CD1c-positive myeloid dendritic cell (primary cell): ENCODE results near the gene SLC35F4.
"Not testable (repeated sequence)": the region's sequence is repeated elsewhere in the genome, so short reads cannot be mapped to it uniquely, and the experiment has no call there.

Experiments used
- DNase-seq: peaks from one replicate; pipeline ENCODE4 v3.0.0-alpha.2; 2016; ENCODE audit errors: extremely low spot score

SLC35F4 gene

DNA sequence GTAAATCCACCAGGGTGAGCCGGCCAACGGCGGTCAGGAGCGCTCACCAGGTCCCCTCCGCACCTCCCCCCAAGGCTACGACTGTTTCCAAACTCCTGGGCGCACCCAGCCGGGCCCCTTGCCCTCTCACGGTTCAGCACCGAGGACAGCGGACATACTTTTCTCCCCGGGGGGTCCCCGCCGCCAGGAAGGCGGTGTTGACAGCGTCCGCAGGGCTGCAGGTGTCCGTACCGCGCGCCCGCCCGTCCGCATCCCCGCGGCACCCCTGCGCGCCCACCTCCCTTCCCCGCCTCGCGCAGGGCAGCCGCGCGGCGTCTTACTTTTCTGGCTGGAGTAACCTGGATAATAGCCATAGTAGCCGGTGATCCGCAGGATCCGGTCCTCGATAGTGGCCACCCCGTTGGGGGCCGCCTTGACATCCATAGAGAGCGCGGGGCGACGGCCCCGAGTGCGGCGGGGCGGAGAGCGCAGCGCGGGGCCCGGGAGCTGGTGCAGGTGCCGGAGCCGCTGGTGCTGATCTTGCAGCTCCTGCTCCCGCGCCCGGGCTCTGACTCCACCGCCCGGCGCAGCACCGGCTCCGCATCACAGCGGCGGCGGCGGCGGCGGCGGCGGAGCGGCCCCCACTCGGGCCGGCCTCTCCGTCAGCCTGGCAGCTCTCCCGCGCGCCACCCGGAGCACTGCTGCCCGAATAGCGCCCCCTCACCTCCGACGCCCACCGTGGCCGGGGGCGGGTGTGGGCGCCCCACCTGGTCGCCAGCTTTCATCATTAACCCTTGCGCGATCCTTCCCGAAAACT is at the start of gene SLC35F4:
Gene SLC35F4, minus strand, starts transcription at position 690 of the 796 bp plus-strand sequence.
- no peak for DNase-seq

DNA sequence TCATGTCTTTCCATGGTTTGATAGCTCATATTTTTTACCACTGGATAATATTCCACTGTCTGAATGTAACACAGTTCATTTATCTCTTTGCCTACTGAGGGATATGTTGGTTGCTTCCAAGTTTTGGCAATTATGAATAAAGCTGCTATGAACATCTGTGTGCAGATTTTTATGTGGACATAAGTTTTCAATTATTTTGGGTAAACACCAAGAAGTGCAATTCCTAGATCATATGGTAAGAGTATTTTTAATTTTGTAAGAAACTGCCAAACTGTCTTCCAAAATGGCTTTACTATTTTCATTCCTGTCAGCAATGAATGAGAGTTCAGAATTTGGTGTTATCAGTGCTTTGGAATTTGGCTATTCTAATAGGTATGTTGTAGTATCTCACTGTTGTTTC is 43.7 kb upstream of the SLC35F4 start:
- no peak for DNase-seq

DNA sequence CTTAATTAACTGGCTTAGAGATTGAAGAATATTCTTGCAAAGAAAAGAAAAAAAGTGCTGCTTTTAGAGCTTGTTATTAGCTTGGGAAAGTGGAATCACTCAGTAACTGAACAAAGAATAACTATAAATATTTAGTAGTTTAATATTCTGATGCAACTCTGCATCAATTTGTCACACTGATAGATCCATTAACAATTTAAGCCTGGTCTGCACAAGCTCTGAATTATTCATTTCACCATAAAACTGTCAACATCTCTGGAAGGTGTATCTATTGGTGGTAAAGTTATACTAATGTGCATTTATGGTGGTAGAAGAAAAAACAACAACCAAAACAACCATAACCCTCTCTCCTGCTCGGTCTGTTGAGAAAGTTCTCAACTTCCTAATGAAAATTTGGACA is 38.1 kb upstream of the SLC35F4 start:
- no peak for DNase-seq

DNA sequence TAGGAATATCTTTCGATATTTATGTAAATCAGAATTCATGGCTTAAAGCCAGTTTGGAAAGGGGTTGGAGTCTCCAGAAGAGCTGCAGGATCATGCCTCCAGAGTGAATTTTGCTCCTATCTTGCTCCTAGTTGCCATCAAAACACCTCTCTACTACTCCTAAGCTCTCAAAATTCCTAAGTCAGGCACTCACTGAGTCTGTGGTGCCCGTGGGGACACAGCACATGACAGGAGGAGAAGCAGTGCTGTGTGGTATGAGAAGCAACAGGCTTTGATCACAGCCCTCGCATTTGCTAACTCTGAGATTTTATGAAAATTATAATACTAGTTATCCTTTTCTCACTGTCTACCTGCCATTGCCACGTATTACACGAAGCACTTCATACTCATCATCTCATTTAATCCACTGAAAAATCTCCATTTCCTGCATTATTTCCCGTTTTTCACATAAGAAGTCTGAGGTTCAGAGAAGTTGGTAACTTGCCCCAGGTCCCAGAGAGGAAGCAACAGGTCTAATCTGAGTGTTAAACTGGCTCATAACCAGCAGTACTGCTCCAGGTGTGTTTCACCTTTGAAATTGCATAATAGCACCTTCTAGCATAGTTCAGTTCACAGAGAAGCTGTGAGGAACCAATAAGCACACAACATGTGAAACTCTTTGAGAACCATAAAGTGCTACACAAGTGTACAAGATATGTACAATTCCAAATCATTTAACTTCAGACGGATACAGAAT is 33.1 kb upstream of the SLC35F4 start:
- no peak for DNase-seq

DNA sequence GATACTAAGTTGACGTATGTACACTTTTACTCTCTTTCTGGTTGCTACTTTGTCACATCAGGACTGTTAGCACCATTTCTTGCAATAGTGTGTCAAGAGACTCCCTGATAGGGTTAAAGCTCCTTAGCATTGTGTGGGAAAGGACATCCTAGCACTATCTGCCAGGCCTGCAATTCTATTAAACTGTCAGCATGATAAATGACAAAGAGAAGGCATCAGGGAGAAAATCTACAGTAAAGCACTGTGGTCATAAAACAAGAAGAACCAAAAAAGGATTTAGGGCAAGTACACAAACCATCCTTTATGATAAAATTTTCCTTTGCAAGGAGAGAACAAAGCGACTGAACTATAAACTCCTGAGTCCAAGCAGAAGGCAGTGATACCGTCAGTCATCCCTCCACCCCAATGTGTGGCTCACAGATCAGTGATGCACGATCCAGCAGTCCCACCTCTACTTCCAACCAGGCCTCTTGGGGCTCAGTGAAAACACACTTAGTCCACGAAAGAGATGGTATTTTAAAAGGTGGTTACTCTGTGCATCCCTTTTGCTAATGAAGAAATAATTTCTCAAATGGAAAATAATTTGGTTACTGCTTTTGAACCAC is 31.4 kb upstream of the SLC35F4 start:
- no peak for DNase-seq

DNA sequence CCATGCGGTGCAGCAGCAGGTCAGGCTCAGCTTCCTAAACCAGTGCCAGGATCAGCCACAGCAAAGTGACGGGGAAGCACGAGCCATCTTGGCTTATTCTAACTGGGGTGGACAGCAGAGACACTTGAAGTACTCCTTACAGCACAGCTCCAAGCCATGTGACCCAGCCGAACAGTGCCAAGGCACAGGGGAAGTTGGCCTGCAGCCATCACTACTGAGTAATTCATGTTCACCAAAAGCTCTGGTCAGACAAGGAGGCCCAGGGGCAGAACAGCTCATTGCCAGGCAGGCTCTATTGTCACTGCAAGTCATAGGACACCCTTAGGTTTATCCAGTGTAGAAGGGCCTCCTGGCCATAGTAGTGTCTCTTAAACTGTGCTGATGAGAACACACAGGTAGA is 23.4 kb upstream of the SLC35F4 start:
- DNase-seq, result no peak

DNA sequence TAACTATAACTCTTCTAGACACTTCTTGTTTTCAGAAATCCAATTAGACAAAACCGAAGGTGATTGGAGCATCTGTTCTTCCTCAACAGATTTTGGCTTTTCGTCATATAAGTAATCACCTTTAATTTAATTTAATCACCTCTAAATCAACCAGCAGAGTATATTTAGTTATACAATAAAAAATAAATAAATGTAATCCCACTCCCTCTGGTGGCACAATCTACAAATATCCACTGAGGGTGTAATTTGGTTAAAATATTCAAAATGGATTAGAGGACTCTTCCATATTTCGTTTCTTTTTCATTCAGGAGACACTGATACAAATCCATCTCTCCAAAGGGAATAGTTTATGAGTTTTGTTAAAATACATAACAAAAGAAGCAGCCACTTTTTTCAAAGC is 18.3 kb upstream of the SLC35F4 start:
- no peak for DNase-seq

DNA sequence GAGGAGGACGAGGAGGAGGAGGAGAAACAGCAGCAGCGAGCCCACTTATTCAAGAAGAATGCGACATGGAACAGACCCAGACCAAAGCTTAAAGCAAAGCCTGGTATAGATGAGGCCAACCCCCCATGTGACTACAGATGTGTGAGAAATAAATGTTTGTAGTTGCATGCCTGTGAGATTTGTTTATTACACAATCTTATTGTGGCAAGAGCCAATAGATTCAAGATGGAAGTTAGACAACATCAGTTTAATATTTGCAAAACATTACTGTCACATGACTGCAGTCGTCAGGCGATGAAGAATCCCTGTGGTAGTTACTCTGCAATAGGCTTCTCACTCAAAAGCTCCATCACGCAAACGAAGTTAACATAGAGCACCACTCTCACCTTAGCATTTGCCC is 17.2 kb upstream of the SLC35F4 start:
- no peak for DNase-seq

DNA sequence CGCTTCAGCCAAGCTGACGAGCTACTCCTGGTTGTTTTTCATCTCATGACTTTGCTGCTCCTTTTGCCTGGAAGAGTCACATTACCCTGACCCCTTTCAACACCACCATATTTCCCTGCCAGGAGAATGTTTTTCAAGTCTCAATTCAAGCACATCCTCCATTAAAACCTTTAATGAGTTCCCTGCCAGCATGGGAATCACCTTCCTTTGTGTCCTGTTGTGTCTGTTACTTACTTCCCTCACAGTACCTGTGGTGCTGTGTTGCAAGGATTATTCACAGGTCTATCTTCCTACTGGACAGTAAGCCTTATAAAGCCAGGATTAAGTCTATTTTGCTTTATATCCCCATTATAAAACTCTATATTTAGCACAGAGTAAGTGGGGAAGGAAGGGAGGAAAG is 13.6 kb upstream of the SLC35F4 start:
- no peak for DNase-seq

DNA sequence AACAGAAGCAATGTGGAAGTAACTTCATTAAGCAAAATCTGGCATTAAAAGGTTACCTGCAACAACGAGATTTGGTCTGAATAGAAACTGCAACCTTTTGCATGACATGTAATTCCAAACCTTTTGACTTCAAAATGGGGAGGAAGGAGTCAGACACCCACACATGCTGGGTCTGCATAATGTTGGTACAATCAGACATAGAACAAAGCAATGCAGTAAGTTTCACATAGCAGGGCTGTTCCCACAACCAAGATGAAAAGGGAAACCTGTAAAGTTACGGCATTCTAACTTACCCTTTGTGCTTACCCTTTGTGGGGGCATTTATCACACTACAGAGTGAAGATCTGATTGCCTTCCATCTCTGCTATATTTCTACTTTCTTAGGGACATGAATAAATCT is 10.1 kb upstream of the SLC35F4 start:
- DNase-seq, result no peak

DNA sequence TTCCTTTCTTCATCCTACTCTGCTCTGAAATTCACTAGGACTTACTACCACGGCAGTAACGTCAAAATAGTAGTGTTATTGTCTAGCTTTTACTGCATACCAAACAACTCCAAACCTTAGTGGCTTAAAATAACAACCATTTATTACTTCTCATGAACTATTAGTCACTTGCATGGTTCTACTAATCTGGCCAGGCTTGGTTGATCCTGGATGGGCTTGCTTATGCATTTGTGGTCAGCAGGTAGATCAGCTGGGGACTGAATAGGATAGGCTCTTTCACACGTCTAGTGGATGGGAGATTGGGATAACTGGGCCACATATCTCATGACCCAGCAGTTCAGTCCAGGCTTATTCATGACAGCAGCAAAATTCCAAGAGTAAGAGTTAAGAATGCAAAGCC is 9.4 kb upstream of the SLC35F4 start:
- DNase-seq, result no peak

DNA sequence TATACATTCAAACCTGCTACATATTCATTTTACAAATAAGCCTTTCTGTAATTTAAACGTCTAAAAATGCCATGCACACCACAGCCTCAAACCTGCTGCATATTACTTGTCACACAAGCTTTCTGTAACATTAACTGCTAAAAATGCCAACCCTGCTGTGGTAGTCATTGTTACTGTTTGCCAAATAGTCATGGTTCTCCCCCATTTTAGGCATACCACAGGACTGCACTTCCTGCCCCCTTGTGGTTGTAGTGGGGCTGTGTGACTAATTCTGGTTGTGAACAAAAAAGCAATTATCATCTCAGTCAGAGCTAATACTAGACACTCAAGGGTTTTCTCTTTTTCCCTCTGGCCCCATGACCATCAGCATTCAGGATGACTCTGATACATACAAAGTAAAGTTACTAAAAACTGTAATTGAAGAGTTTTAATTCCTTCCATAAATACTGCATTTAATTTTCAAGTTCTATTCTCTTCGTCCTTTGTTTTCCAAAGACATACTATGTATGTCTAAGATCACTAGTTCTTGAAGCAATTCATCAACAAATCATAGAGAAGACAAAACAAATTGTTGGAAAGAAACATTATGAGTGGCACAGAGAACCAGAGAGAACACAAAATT is 5.7 kb upstream of the SLC35F4 start:
- DNase-seq, result no peak

DNA sequence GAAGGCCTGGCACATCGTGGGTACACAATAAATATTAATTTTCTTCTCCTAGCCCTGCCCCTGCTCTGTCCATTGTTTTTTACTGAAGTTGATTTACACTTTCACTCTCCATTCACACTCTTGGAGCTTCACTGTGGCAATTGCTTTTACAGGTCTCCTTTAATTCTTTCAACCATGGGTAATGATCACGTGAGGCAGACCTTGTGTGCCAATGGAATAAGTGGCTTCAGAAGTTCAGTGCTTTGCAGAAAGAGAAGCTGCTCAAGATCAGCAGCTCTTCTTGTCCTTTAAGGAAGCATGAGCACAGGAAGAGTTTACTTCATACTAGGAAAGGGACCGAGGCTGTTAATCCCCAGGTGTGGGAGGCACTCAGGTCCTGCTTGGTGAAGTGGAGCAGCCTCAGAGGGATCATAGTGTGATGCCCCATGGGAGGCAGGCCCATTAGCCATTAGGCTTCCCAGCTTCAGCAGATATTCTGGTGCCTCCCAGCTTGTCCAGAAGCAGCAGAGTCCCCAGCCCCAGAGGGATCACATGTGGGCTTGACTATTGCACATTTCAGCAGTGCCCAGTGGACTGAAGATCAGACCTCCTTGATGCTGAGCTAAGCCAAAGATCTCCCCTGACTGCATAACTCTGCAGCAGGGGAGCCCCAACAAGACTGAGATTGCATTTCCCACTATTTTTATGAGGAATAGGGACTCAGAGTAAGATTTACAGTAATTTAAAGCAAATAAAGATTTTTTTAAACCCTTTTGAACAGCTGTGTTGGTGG is 5.0 kb upstream of the SLC35F4 start:
- no peak for DNase-seq

DNA sequence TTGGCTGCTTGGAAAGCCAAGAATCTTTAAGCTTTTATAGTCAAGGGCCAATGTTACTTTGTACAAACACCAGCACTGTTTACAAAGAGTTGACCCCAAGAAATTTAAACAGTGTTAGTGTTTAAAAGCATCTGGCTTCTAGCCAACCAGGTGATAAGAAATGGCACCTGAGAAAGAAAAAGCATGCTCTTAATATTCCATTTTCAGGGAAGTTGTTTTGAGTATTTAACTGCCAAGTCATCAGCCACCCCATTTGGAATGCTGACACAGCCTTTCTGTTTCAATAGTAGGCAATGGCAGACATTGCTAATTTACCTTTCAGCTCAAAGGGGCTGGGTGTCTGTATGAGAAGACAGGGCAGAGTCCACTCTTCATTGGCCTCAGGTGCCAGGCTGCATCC is 3.7 kb upstream of the SLC35F4 start:
- no peak for DNase-seq

DNA sequence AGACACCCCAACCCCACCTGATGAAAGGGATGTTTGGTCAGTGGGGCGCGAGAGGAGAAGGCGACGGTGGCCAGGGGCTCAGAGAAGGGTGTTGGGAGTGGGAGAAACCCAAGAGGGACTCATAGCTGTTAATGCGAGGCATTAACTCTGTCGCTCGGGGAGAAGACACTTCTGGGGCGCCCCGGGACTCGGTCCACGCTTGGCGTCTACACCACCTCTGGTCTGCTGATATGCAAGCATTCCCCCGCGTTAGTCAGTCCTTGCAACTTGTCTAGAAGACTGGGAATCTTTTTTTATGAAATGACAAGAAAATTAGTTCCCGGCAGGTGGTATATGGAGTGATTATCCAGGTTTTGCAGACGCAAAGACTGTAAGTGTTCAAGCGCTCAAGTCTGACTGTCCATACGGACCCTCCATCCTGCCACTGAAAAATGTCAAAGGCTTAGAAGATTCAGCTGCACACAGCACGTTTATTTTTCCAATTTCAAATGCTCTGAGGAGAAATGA is 360 bp upstream of the SLC35F4 start:
- no peak for DNase-seq

DNA sequence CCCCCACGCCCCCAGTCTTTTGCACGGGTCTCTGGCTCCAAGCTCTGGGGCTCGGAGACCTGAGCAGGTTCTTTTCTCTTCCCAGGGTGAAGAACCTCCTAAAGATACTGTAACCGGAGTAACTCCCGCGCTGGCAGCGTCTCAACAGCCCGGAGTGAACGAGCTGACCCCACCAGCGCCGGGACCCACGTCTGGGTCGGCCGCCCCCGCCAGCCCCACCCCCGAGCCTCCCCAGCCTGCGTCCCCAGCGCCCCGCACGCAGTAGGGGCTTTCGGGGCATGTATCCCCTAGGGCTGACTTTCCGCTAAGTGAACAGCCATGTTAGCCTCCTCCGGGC is 858 bp downstream of the SLC35F4 start:
- DNase-seq, result no peak

DNA sequence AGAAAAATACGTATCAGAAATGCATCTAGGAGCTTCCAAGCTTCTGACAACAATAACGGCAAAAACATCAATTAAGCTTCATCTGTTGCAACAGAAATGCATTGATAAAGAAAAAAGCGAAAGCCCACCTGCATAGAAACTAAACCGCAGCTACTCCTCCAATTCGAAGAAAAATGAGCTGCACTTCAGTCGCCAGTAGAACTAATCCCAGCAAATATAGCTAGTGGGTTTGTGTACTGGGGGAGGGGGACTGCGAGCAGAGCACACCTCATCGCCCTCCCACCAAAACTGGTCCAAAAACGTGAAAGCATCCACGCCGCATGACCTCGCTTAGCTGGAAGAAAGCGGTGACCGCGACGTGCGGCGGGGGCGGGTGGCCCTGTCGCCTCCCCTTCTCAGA is 1.2 kb downstream of the SLC35F4 start:
- DNase-seq, result no peak

DNA sequence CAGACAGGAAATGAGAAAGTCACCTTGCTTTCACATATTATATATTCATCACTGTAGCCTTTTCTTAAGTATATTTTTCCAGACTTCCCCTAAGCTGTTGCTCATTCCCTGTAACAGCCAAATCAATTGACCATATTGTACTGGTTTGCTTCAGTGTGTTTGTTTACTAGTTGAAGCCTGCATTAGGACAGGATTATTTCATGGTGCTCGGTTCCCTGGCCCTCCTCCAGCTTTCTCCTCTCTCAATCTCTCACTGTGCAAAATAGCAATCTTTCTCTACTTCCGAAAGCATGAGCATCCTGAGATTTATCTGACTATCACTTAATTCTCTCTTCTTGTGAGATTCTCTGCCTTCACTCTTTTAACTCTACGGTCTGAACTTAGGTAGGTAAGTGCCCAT is 2.4 kb downstream of the SLC35F4 start:
- DNase-seq, result no peak

DNA sequence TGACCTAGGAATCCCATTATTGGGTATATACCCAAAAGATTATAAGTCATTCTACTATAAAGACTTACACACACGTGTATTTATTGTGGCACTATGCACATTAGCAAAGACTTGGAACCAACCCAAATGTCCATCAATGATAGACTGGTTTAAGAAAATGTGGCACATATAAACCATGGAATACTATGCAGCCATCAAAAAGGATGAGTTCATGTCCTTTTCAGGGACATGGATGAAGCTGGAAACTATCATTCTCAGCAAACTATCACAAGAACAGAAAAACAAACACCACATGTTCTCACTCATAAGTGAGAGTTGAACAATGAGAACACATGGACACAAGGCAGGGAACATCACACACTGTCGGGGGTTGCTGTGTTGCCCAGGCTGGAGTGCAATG is 10.2 kb downstream of the SLC35F4 start:
- not testable (repeated sequence) for DNase-seq

DNA sequence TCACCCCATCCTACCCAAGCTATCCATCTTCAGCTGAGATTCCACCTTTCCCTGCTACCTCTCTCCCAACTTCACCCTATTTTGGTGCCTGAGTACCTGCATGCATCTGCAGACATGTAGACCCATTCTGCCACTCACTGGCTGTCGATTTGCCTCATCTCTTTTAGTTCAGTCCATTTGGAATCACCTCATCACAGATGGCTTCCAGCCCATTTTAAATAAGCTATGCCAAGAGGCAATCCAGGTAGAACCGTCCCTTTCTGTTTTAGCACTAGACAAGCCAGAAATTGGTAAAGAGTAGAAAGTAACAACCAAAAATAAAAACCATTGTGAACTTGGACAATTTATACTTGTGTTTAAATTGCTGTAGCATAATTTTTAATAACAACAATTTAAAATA is 11.3 kb downstream of the SLC35F4 start:
- no peak for DNase-seq

DNA sequence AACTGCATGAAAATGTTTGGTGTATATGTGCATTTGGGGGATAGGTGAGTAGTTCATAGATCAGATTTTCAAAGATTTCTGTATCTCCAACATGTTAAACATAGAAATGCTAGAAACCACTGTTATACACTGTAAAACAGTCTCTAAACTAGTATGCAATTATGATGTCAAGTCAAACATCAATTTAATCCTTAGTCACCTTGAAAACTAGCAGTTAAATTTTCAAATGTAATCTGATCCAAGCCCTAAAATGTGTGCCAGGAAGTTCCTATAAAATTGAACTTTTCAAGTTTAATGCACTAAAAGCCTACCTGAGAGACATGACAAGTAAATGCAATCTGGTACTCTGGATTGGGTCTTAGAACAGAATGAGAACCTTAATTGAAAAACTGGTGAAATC is 14.5 kb downstream of the SLC35F4 start:
- DNase-seq, result no peak

DNA sequence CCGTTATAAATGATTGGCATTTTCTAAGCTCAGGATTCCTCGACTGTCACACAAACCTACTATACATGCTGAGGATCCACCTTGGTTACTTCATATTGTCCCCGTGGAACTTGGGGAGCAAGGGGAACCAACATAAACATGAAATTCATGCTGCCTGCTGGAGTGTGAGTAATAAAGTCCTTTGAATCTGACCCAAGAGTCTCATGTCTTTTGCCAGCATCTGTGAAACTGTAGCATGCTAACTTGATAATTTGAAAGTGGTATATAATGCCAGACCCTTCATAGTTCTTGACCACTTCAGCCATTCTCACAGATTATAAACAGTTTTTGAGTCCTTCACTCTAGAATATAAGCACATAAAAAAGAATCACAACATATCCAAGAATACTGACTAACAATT is 17.1 kb downstream of the SLC35F4 start:
- DNase-seq, result no peak
